ENCODE measurements around the gene PARD3.
"Not testable (repeated sequence)": the region's sequence is repeated elsewhere in the genome, so short reads cannot be mapped to it uniquely, and the experiment has no call there.

PARD3 gene

DNA sequence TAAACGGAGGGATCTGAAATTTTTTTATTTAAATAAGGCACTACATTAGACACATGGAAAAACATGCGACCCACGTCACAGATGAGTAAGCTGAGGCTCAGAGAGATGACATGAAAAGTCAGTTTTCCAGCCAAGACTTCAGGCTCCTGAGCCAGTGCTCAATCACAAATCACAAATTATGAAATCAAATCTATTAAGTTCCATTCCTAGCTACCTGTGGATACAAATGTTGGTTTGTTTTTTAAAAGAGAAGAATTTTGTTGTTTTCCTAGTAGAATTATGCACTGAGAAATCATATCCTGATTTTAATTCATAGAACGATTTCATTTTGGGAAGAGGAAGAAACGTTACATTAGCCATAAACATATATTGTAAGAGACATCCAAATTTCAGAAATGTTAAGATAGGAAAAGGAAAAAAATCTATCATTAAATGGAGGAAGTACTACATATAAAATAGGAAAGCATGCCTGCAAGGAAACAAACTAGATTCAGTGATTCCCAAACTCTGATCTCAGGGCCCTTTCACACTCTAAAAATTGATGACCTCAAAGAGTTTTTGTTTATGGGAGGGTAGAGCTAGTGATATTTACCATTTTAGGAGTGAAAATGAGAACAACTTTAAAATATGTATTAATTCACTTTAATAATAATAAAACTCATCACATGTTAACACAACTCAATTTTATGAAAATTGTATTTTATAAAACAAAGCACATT lies 340.4 kb downstream of the PARD3 start:
- DNase-seq (ENCODE audit: low read depth in 2 of 2, low spot score in 1 of 2) = no peak

DNA sequence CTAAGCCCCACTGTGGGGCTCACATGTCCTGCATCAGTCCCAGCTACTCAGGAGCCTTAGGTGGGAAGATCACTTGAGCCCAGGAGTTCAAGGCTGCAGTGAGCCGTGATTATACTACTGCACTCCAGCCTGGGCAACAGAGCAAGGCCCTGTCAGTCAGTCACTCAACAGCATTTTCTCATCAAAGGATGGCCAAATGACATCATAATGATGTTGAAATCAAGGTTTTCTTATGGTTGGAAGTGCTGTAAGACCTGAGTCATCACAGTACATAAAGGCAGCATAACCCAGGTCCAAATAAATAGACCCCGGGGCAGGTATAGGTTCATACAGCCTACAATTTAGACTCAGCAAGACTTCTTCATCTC lies 341.1 kb downstream of the PARD3 start:
- no peak for DNase-seq (ENCODE audit: low read depth in 2 of 2, low spot score in 1 of 2)

DNA sequence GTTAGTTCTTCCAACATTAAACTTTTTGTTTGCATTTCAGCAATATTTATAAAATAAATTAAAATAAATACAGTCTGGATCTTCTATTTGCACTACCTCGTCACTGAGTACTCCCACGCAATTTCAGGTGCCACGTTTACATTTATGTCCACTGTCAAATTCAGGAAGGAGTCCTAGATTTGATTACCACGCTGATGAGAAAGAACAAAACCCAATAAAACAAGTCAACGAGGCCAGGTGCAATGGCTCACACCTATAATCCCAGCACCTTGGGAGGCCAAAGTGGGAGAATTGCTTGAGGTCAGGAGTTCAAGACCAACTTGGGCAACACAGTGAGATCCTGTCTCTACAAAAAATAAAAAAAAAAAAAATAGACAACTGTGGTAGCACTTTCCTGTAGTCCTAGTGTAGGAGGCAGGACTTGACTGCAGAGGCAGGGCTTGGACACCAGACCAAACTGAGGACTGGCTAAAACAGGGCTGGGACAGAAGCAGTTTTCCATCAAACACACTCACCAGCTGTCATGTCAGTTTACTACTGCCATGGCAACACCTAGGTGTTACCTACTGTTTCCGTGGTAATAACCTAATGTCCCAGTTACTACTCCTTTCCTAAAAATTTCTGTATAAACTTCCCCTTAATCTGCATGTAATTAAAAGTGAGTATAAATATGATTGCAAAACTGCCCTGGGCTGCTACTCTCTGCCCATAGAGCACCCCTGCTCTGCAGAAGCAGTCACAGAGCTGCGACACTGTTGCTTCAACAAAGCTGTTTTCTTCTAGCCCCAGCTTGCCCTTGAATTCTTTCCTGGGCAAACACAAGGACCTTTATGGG lies 341.7 kb downstream of the PARD3 start:
- DNase-seq (ENCODE audit: low read depth in 2 of 2, low spot score in 1 of 2) = no peak

DNA sequence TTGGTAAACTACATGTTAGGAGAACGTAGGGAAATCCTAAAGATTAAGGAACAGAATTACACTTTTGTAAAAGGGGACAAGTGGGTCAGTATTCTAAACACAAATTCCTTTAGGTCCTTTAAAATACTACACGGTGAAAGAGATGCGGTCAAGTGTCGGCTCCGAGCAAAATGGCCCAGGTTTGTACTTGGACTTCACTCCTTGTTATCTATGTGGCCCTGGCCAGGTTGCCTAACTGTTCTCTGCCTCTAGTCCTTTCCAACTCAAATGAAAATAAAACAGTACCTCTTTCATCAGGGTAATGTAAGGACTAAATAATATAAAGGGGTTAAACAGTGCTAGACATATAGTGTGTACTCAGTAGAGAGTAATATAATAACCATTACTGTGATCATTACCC lies 344.8 kb downstream of the PARD3 start:
- DNase-seq (ENCODE audit: low read depth in 2 of 2, low spot score in 1 of 2) = no peak

DNA sequence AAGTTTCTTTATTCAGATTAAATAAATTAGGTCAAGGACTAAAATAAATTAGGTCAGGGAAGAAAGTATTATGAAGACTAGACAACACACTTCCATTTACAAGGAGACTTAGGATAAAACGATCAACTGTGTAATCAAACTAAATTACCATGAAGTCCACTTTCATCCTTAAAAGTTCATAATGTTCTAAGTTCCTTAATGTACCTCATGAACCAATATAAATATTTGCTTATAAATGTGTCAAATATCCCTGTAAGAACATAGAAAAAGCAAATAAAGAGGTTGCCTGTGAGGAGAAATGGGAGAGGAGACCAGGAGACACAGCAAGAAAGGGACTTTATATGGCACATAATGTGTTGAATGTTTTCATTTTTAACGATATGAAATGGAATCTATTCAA lies 345.6 kb downstream of the PARD3 start:
- DNase-seq (ENCODE audit: low read depth in 2 of 2, low spot score in 1 of 2) = no peak

DNA sequence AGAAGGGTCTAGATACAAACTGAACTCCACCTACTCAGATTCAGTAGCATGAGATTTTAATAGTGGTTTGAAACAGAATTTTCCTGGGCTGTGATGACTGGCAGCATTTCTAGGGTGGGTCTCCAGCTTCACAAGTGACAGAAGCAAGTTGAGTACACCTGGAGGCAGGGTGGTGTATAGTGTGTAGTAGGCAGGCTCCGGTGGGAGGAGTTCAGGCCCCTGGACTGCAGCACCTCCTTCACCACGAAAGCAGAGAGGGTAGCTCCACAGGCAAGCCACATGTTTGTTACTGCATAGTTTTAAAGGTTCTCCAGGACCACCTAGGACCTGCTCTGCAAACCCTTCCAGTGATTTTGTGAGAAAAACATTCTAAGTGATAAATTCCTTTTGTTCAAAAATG lies 347.2 kb downstream of the PARD3 start:
- DNase-seq (ENCODE audit: low read depth in 2 of 2, low spot score in 1 of 2) = no peak

DNA sequence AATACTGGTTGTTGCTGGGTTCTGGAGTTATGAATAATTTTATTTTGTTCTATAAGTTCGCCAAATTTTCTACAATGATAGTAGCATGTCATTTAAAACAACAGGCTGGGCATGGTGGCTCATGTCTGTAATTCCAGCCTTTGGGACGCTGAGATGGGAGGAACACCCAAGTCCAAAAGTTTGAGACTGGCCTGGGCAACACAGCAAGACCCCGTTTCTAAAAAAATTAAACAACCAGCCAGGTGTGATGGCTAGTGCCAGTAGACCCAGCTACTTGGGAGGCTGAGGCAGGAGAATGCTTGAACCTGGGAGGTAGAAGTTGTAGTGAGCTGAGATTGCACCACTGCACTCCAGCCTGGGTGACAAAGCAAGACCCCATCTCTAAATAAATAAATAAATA lies 347.7 kb downstream of the PARD3 start:
- DNase-seq (ENCODE audit: low read depth in 2 of 2, low spot score in 1 of 2) = no peak

DNA sequence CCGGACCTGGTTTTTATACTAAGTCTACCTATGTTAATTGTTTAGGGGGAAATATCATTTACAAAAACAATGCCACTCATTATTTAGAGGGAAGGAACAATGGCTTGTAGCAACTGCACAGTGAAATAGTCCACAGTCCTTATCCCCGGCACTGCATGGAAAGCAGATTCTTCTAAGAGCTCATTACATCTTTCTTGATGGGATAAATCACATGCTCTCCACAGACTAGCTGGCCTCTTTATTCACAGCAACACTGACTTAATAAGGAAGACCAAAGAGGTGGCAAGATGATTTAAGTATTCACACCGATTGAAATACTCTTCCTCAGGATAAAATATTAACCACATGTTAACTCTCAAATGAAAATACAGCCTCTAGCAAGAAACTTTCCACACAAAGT lies 349.4 kb downstream of the PARD3 start:
- DNase-seq (ENCODE audit: low read depth in 2 of 2, low spot score in 1 of 2) = no peak

DNA sequence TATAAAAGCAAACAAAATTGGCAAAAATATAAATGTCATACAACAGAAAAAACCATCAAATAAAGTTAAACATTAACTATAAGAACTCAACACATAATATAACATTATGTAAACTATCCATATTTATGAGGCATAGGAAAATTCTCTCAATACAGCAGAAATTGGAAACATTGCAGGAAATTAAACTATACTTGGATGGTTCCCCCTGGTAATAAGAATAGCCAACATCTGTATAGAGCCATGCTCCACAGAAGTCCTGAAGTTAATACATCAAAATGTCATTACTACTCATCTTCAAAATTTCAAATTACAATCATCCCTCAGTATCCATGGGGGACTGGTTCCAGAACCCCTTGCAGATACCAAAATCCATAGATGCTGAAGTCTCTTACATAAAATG lies 350.5 kb downstream of the PARD3 start:
- no peak for DNase-seq (ENCODE audit: low read depth in 2 of 2, low spot score in 1 of 2)

DNA sequence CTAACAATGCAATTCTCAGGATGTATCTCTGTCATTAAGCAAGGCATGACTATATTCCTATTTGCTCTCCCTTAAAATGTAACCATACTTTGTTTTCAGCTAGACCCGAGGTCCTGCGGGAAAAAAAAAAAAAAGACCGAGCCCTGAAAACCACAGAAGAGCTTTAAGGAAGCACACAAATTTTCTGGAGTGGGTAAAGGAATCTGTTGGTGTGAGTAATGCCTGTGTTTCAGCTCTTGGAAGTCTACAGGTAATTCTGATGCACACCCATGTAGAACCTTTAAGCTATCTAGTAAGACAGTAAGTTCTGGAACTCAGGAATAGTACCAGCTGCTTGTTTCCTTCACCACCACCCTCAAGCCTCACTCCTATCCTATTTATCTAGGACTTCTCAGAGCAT lies 351.1 kb downstream of the PARD3 start:
- DNase-seq (ENCODE audit: low read depth in 2 of 2, low spot score in 1 of 2) = no peak

DNA sequence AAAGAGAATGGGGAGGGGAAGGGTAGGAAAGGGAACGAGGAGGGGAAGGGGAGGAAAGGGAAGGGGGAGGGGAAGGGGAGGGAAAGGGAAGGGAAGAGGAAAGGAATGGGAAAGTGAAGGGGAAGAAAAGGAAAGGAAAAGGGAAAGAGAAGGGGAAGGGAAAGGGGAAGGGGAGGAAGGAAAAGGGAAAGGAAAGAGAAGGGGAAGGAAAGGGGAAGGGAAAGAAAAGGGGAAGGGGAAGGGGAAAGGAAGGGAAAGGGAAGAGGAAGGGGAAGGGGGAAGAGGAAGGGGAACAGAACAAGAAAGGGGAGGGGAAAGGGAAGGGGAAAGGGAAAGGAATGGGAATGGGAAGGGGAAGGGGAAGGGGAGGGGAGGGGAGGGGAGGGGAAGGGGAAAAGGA lies 352.1 kb downstream of the PARD3 start:
- DNase-seq (ENCODE audit: low read depth in 2 of 2, low spot score in 1 of 2) = no peak

DNA sequence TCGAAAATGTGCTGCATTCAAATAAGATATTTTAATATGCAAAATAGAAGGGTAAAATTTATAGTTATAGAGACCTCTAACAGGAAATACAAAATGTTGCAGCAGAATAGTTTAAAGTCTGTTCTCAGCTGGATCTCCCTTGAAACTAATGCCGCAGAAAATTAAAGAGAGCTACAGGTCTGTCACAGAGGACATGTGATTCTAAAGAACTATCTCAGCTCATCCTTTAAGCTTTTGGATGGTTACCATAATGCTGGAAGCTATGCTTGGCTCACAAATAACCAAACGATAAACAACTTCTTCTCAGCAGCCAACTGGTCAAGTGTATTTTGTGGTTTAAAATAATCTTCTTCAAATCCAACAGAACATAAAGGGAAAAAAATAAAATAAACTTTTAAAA lies 353.0 kb downstream of the PARD3 start:
- no peak for DNase-seq (ENCODE audit: low read depth in 2 of 2, low spot score in 1 of 2)

DNA sequence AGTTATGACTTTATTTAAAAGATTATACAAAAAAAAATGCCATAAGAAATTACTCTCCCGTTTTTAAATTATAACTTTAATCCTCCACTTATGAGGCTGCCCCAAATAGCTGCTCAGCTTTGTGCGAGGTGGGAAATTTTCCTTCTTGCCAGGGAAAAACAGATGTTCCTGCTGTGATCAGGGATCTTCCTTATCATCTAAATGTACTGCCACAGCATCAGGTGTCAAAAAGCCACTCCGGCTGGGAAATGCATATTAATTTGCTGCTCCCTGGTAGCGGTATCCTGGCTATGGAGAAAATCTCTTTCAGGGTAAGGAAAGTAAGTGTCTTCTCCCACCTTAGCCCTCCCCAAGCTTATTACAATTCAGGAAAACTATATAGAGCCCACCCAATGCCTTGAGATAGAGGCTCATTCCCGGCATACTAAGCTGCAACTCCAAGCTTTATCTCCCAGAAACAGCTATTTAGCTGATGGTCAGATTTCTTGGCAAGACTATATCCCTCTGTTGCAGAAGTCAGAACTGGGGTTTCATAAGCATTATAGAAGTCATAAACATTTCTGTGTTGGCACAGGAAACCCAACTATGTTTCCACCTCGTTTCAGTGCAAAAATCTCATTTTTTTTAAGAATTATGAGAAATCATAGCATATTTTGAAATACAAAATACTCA lies 360.4 kb downstream of the PARD3 start:
- DNase-seq (ENCODE audit: low read depth in 2 of 2, low spot score in 1 of 2) = no peak

DNA sequence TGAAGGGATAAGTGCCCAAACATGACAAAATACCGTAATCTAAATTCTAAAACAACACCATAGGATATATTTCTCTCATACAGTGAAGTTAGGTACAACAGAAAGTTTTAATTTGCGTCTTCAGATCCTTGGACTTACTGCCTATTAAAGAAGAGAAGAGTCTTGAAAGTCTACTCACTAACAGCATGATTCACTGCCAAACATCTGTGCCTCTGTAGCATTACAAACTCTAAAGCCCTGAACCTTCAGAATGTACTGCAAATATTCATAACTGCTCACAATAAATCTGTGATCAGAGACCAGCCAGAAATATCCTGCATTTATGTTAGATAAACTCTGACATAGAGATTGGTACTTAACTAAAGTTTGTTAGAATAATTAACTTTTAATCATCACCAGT lies 365.3 kb downstream of the PARD3 start:
- no peak for DNase-seq (ENCODE audit: low read depth in 2 of 2, low spot score in 1 of 2)

DNA sequence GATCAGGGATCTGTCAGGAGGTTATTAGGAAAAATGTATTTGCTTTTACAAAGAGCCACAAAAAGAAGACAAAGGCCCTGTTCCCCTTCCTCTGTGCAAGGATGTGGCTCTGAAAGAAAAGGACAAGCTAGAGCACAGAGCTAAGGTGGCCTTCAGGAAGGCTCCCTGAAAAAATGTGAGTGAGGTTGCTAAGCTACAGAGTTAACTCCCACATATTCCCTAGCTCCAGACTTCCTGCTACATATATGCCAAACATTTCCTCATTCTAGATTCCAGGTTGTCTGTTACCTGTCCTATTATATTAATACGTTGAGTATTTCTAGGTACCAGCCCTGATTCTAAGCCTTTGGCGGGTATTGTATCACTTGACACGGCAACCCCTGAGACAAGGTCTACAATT lies 369.0 kb downstream of the PARD3 start:
- DNase-seq (ENCODE audit: low read depth in 2 of 2, low spot score in 1 of 2) = no peak

DNA sequence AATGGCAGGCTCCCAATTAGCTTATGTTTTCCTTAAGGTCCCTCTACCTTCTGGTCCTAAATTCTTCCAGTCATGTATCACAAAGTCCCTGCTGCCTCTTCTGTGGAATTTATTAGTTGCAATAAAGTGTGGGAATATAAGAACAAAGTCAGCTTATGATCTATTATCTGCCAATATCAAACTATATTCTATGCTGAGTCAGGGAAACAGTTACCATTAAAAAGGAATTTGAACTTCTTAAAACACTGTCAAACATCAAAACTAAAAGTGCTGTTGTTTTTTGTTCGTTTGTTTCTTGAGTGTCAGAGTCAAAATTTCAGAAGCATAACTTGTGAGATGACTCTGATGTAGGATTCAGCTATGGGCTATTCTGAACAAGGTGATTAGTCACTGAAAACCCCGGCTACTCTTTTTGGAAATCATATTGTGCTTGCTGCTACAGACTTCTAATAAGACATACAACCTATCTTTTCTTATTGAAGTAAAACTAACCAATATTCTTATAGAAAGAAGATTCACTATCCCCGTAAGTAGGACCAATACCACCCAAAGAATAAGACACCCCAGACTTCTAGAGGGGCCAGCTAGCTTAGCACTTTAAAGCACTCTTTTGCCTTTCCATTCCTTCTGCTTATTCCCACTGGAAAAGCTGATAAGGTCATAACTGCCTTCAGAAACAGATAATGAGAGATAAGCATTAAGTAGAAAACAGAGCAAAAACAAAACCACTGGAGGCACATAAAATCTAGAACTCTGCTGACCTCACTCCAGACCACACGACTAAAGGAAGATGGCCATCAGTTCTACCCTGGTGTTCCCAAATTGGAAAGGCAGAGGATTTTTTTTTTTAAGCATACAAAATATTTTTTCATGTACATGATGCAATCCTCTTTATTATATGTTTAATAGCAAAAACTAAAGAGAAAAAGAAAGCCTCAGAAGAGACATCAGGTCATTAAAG lies 370.6 kb downstream of the PARD3 start:
- DNase-seq (ENCODE audit: low read depth in 2 of 2, low spot score in 1 of 2) = no peak

DNA sequence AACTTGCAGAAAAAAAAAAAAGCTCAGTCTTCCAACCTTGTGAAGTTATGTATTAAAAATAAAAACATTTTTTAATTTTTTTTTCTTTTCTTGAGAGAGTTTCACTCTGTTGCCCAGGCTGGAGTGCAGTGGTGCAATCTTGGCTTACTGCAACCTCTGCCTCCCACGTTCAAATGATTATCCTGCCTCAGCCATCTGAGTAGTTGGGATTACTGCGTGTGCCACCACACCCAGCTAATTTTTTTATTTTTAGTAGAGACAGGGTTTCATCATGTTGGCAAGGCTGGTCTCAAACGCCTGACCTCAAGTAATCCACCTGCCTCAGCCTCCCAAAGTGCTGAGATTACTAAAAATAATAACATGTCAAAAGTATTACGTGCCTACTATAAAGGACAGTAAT lies 375.7 kb downstream of the PARD3 start:
- DNase-seq (ENCODE audit: low read depth in 2 of 2, low spot score in 1 of 2) = not testable (repeated sequence)

DNA sequence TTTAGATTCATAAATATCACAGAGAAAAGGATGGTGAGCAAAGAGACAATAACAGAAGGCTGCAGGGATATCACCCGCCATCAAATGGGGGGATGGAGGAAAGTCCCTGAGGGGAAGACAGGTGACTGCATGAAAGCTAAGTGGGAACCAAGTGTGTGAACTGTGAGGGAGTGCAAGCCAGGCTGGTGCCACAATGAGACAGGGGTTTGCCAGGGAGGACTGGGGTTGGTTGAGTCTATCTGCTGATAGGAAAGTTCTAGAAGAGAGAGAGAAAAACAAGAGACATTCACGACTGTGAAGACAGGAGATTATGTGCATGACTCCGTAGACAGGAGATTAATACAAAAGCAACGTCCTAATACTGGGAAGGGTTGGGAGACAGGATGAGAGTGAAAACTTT lies 376.4 kb downstream of the PARD3 start:
- DNase-seq (ENCODE audit: low read depth in 2 of 2, low spot score in 1 of 2) = no peak

DNA sequence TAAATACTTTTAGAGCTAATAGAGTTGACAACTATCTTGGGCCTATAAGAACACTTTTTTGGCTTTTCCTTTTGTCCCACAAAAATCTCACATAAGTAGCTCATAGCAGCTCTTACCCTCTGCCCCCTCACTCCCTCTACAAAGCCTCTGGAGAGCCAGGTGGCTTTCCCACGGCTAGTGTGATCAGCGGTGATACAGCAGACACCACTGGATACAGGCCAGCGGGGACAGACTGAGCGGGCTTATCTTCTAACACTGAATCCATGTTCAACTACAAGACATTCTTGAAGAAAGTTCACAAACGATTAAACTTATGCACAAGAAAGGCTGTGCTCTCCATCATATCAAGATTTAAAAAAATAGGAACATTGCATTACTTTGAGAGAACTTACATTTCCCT lies 377.2 kb downstream of the PARD3 start:
- DNase-seq (ENCODE audit: low read depth in 2 of 2, low spot score in 1 of 2) = no peak

DNA sequence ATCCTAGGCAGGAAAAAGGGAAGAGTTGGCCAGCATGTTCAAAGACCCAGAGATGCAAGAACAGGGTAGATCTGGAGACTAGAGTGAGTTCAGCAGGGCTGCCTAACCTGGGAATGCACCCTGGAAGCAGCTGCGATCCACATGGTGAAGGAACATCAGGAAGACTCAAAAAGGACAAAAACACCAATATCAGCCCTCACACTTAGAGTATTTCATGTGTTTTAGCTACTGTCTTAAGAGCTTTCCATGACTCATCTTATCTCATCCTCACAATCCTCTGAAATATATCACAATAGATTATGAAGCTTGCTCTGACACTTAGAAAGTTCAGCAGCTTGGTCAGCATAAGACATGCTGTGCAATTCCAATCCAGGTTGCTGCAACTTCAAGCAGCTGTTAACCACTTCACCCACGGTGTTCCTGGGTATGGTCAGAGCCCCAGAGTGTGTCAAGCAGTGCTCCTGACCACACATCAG lies 380.9 kb downstream of the PARD3 start:
- DNase-seq (ENCODE audit: low read depth in 2 of 2, low spot score in 1 of 2) = no peak
